SU-DHL-6 (cell line): ENCODE results near the gene PPP2R5C.

Source experiments
- H2AFZ ChIP-seq: fragments of 200-600 bp; sonication (generic); 2 replicates; pipeline ENCODE4 v1.6.1; 2014; ENCODE audit warnings: low read depth, mild to moderate bottlenecking, moderate library complexity, mixed read lengths, antibody characterized with exemption, low read length; ENCODE audit not compliant: severe bottlenecking
- H3F3A ChIP-seq: fragments of 200-600 bp; shearing (Covaris generic); 2 replicates; pipeline ENCODE4 v1.6.0; 2016; ENCODE audit warnings: antibody characterized with exemption, mild to moderate bottlenecking; ENCODE audit not compliant: insufficient read depth
- H3K27ac ChIP-seq: fragments of 200-600 bp; sonication (generic); 2 replicates; pipeline ENCODE4 v1.5.1; 2016; ENCODE audit warnings: low read depth, mild to moderate bottlenecking, low read length, moderate library complexity, mixed read lengths
- H3K27me3 ChIP-seq: fragments of 200-600 bp; sonication (generic), shearing (Covaris generic); 2 replicates; pipeline ENCODE4 v1.6.0; 2014; ENCODE audit warnings: mild to moderate bottlenecking, low read length
- H3K36me3 ChIP-seq: fragments of 200-600 bp; sonication (generic); 2 replicates; pipeline ENCODE4 v1.6.1; 2014; ENCODE audit warnings: mild to moderate bottlenecking, low read length, mixed read lengths
- H3K4me2 ChIP-seq: fragments of 300-600, 200-600 bp; shearing (Covaris generic), sonication (generic); 2 replicates; pipeline ENCODE4 v1.6.0; 2014; ENCODE audit warnings: low read length, low read depth, mild to moderate bottlenecking; ENCODE audit not compliant: poor library complexity, severe bottlenecking
- H3K4me3 ChIP-seq: fragments of 200-600 bp; sonication (generic); 2 replicates; pipeline ENCODE4 v1.5.1; 2014; ENCODE audit warnings: antibody characterized with exemption, low read length, mild to moderate bottlenecking, mixed read lengths; ENCODE audit not compliant: insufficient read depth, poor library complexity, severe bottlenecking
- H3K79me2 ChIP-seq: fragments of 200-600 bp; sonication (generic); 2 replicates; pipeline ENCODE4 v1.6.1; 2014; ENCODE audit warnings: mild to moderate bottlenecking, low read length, moderate library complexity; ENCODE audit not compliant: insufficient read depth
- H3K9ac ChIP-seq: fragments of 200-600 bp; sonication (generic); 2 replicates; pipeline ENCODE4 v1.7.0; 2014; ENCODE audit warnings: mild to moderate bottlenecking, low read length
- H3K9me2 ChIP-seq: fragments of 200-600 bp; sonication (generic); replicated peaks from 2 replicates; pipeline ENCODE4 v1.6.1; 2014; ENCODE audit warnings: low read length; ENCODE audit not compliant: insufficient read depth
- H3K9me3 ChIP-seq: fragments of 200-600 bp; sonication (generic); 2 replicates; pipeline ENCODE4 v1.6.1; 2014; ENCODE audit warnings: low read length, mixed read lengths; ENCODE audit not compliant: insufficient read depth
- H4K20me1 ChIP-seq: fragments of 200-600 bp; sonication (generic); 2 replicates; pipeline ENCODE4 v1.6.1; 2014; ENCODE audit warnings: low read depth, mild to moderate bottlenecking, antibody characterized with exemption, low read length, moderate library complexity, mixed read lengths
- EZH2phosphoT487 ChIP-seq: fragments of 200-600 bp; sonication (generic), shearing (Covaris generic); conservative IDR thresholded peaks from 2 replicates; pipeline ENCODE4 v1.6.1; 2018; ENCODE audit warnings: mild to moderate bottlenecking, antibody characterized with exemption, low read length, moderate library complexity, mixed read lengths
- TF ChIP-seq, protein P1 (sequence below): fragments of 200-600 bp; sonication (generic); IDR thresholded peaks from one replicate; pipeline ENCODE4 v1.5.1; 2017; ENCODE audit warnings: antibody characterized with exemption, mild to moderate bottlenecking, low read length, moderate library complexity; ENCODE audit not compliant: insufficient read depth, poor library complexity, severe bottlenecking

Gene PPP2R5C

DNA sequence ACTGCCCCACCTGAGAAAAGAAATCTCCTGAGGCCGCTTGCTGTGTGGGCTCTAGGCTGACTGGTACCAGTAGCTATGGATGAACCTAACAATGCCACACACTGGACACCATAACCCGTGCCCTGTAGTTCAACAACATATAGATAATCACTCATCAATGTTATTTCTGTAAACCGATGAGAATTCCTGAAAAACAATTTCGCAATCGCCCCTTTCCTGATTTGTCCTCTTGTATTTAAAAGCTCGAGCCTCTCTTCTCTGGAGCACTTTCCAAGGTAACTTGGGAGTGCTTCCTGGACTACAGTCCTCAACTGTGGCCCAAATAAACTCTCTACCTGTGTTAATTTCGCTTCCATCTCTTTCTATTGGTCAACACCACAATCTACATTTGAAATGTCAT, 26.1 kb upstream of the PPP2R5C start:
- no peak overlapping the region for H3K4me2 ChIP-seq
- no peaks in the 10 kb centered on the region for H4K20me1 ChIP-seq
- 0 out of 2 replicates have a peak, but pooled peaks cover 2% of the 10 kb centered on the region for H3K9me3 ChIP-seq
- H3F3A ChIP-seq = no peaks in the 10 kb centered on the region
- H3K27me3 ChIP-seq = no peaks in the 10 kb centered on the region
- H3K27ac ChIP-seq = no peak overlapping the region
- no peaks in the 10 kb centered on the region for H3K36me3 ChIP-seq
- TF ChIP-seq, protein P1, sequence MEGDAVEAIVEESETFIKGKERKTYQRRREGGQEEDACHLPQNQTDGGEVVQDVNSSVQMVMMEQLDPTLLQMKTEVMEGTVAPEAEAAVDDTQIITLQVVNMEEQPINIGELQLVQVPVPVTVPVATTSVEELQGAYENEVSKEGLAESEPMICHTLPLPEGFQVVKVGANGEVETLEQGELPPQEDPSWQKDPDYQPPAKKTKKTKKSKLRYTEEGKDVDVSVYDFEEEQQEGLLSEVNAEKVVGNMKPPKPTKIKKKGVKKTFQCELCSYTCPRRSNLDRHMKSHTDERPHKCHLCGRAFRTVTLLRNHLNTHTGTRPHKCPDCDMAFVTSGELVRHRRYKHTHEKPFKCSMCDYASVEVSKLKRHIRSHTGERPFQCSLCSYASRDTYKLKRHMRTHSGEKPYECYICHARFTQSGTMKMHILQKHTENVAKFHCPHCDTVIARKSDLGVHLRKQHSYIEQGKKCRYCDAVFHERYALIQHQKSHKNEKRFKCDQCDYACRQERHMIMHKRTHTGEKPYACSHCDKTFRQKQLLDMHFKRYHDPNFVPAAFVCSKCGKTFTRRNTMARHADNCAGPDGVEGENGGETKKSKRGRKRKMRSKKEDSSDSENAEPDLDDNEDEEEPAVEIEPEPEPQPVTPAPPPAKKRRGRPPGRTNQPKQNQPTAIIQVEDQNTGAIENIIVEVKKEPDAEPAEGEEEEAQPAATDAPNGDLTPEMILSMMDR = no peak
- TF ChIP-seq EZH2phosphoT487 = no peak
- no peak overlapping the region for H2AFZ ChIP-seq
- H3K9ac ChIP-seq = no peak overlapping the region
- no peak overlapping the region for H3K4me3 ChIP-seq
- no peaks in the 10 kb centered on the region for H3K9me2 ChIP-seq
- H3K79me2 ChIP-seq = no peaks in the 10 kb centered on the region

DNA sequence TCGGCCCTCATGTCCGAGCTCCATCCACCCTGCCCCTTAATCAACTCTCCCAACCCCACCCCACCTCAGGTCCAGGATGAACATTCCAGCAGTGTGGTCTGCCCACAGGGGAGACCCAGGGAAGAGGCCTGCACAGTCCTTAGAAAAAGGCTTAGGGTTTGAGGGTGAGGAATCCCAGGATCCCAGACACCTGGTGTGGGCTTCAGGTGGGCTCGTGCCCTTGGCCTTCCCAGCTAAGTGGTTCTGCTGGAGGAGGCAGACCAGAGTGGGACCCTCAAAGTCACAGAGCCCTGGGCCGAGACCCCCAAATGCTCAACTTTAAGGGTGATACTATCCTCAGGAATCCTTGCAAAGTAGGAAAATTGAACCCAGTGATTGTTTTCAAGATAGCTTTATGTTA, 25.4 kb upstream of the PPP2R5C start:
- H3K9me2 ChIP-seq = no peaks in the 10 kb centered on the region
- TF ChIP-seq, protein P1 = no peak
- no peak for TF ChIP-seq EZH2phosphoT487
- no peaks in the 10 kb centered on the region for H4K20me1 ChIP-seq

DNA sequence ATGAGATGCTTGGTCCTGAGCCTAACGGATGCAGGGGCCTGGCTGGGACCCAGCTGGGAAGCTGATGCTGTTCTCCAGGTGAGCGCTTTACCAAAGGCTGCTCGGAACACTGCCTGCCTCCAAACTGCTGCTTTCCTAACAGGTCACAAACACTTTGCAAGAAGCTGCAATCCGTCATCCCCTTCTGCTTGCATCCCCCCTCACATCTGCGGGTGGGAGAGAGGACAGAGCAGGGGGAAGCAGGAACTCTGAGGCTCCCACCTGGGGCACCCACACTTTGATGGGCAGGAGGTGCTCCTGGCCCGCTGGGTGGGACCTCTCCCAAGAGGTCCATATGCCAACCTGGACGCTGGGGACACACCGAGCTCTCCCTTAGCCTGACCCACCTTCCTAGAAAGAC, 24.9 kb upstream of the PPP2R5C start:
- Histone ChIP-seq H3K27ac (no peak overlapping the region), H3K36me3 (no peaks in the 10 kb centered on the region), H3K79me2 (no peaks in the 10 kb centered on the region), H3F3A (no peaks in the 10 kb centered on the region), H3K9me3 (peaks cover 12% of the 10 kb centered on the region; the same call in 1 of the 2 replicates), H3K27me3 (no peaks in the 10 kb centered on the region), H2AFZ (no peak overlapping the region), H3K9ac (no peak overlapping the region), H3K9me2 (no peaks in the 10 kb centered on the region), H4K20me1 (no peaks in the 10 kb centered on the region), H3K4me2 (no peak overlapping the region), H3K4me3 (no peak overlapping the region)
- no peak for TF ChIP-seq EZH2phosphoT487
- TF ChIP-seq, protein P1 = no peak

More for the DNA sequence above, 25.4 kb upstream of the PPP2R5C start:
- H3K27me3 ChIP-seq = no peaks in the 10 kb centered on the region
- H3K27ac ChIP-seq = no peak overlapping the region
- no peak overlapping the region for H3K4me2 ChIP-seq
- no peaks in the 10 kb centered on the region for H3K36me3 ChIP-seq
- H3K79me2 ChIP-seq = no peaks in the 10 kb centered on the region
- H3K9ac ChIP-seq = no peak overlapping the region
- H3F3A ChIP-seq = no peaks in the 10 kb centered on the region
- H3K4me3 ChIP-seq = no peak overlapping the region
- H3K9me3 ChIP-seq = peaks cover 8% of the 10 kb centered on the region; the same call in 1 of the 2 replicates
- H2AFZ ChIP-seq = no peak overlapping the region
